GM19023 (cell line): ENCODE data around the gene FAF1.
"Not testable (repeated sequence)": the region's sequence is repeated elsewhere in the genome, so short reads cannot be mapped to it uniquely, and the experiment has no call there.

Source experiments
- ATAC-seq: cut with Tn5 transposase; IDR thresholded peaks from one replicate; pipeline ENCODE4 v1.9.1; 2021; ENCODE audit warnings: mild to moderate bottlenecking, moderate library complexity; ENCODE audit not compliant: unreplicated experiment

The FAF1 gene

GRCh38 chr1:50917138-50918137 lies 42.6 kb downstream of the FAF1 start:
- ATAC-seq, result no peak

- no peak for ATAC-seq
Observed at GRCh38 chr1:50915621-50916020, 44.4 kb downstream of the FAF1 start.

- ATAC-seq, result no peak
Observed at GRCh38 chr1:50913954-50914353, 46.1 kb downstream of the FAF1 start.

- not testable (repeated sequence) for ATAC-seq
Observed at GRCh38 chr1:50910356-50910755, 49.7 kb downstream of the FAF1 start.

GRCh38 chr1:50907610-50908009 lies 52.5 kb downstream of the FAF1 start:
- ATAC-seq, result not testable (repeated sequence)

- not testable (repeated sequence) for ATAC-seq
Observed at GRCh38 chr1:50906050-50906449, 54.0 kb downstream of the FAF1 start.

- ATAC-seq, result no peak
Observed at GRCh38 chr1:50902419-50902818, 57.6 kb downstream of the FAF1 start.

GRCh38 chr1:50901872-50902271 lies 58.2 kb downstream of the FAF1 start:
- no peak for ATAC-seq

GRCh38 chr1:50898773-50899172 lies 61.3 kb downstream of the FAF1 start:
- ATAC-seq, result no peak

GRCh38 chr1:50894340-50894739 lies 65.7 kb downstream of the FAF1 start:
- ATAC-seq, result no peak

GRCh38 chr1:50893466-50893865 lies 66.6 kb downstream of the FAF1 start:
- ATAC-seq, result no peak

GRCh38 chr1:50887555-50887954 lies 72.5 kb downstream of the FAF1 start:
- not testable (repeated sequence) for ATAC-seq

GRCh38 chr1:50880373-50880772 lies 79.7 kb downstream of the FAF1 start:
- no peak for ATAC-seq

- ATAC-seq, result no peak
Observed at GRCh38 chr1:50879137-50879536, 80.9 kb downstream of the FAF1 start.

- ATAC-seq, result no peak
Observed at GRCh38 chr1:50878434-50878833, 81.6 kb downstream of the FAF1 start.

GRCh38 chr1:50877641-50878040 lies 82.4 kb downstream of the FAF1 start:
- no peak for ATAC-seq

GRCh38 chr1:50873458-50874187 lies 86.4 kb downstream of the FAF1 start:
- ATAC-seq, result peak; percentile 94

- not testable (repeated sequence) for ATAC-seq
Observed at GRCh38 chr1:50864845-50865244, 95.2 kb downstream of the FAF1 start.

- ATAC-seq, result no peak
Observed at GRCh38 chr1:50861772-50862171, 98.3 kb downstream of the FAF1 start.

GRCh38 chr1:50860702-50861101 lies 99.4 kb downstream of the FAF1 start:
- ATAC-seq, result no peak

- ATAC-seq, result no peak
Observed at GRCh38 chr1:50860256-50860655, 99.8 kb downstream of the FAF1 start.

GRCh38 chr1:50859657-50860056 lies 100.4 kb downstream of the FAF1 start:
- ATAC-seq, result no peak
